Trophoblast cell (in vitro differentiated cells and primary cell): ENCODE data around the gene SLC27A1.

ENCODE experiments used
- DNase-seq, 2 donors: peaks; one replicate each; pipeline ENCODE4 v3.0.0-alpha.2; 2016
- H2AFZ ChIP-seq: 2 replicates; pipeline ENCODE4 v1.6.1; 2013; ENCODE audit warnings: low read length, moderate library complexity, mild to moderate bottlenecking; ENCODE audit not compliant: insufficient read depth, poor library complexity
- H2AK5ac ChIP-seq: 2 replicates; pipeline ENCODE4 v1.6.1; 2013; ENCODE audit warnings: mild to moderate bottlenecking, low read length
- H2BK120ac ChIP-seq: 2 replicates; pipeline ENCODE4 v1.6.1; 2013; ENCODE audit warnings: low read length, mild to moderate bottlenecking, moderate library complexity; ENCODE audit not compliant: insufficient read depth, poor library complexity
- H2BK12ac ChIP-seq: 2 replicates; pipeline ENCODE4 v1.6.1; 2013; ENCODE audit warnings: mild to moderate bottlenecking, low read length, moderate library complexity
- H2BK5ac ChIP-seq: 2 replicates; pipeline ENCODE4 v1.6.1; 2013; ENCODE audit warnings: low read length, low read depth, moderate library complexity, mild to moderate bottlenecking; ENCODE audit not compliant: poor library complexity
- H3K14ac ChIP-seq: 2 replicates; pipeline ENCODE4 v1.6.1; 2013; ENCODE audit warnings: mild to moderate bottlenecking, low read length
- H3K18ac ChIP-seq: 2 replicates; pipeline ENCODE4 v1.6.1; 2013; ENCODE audit warnings: mild to moderate bottlenecking, low read length
- H3K23ac ChIP-seq: 2 replicates; pipeline ENCODE4 v1.6.1; 2013; ENCODE audit warnings: low read length
- H3K27ac ChIP-seq: 2 replicates; pipeline ENCODE4 v1.5.1; 2013; ENCODE audit warnings: low read depth, mild to moderate bottlenecking, inconsistent platforms, low read length, moderate library complexity
- H3K27me3 ChIP-seq: 2 replicates; pipeline ENCODE4 v1.6.1; 2013; ENCODE audit warnings: inconsistent platforms, mild to moderate bottlenecking, low read length, moderate library complexity; ENCODE audit not compliant: insufficient read depth
- H3K36me3 ChIP-seq, 2 experiments: 1 replicate in 1 of 2; 2 replicates in 1 of 2; pipeline ENCODE4 v1.6.1; 2013; ENCODE audit warnings: low read length in 2 of 2, mild to moderate bottlenecking in 2 of 2, moderate library complexity in 1 of 2; ENCODE audit not compliant: insufficient read depth in 2 of 2, control insufficient read depth in 1 of 2
- H3K4ac ChIP-seq: 2 replicates; pipeline ENCODE4 v1.6.1; 2013; ENCODE audit warnings: low read depth, mild to moderate bottlenecking, low read length, moderate library complexity
- H3K4me1 ChIP-seq, 2 experiments: 1 replicate in 1 of 2; 2 replicates in 1 of 2; pipeline ENCODE4 v1.6.1; 2013; ENCODE audit warnings: low read length in 2 of 2, mild to moderate bottlenecking in 2 of 2, moderate library complexity in 1 of 2; ENCODE audit not compliant: insufficient read depth in 2 of 2, control insufficient read depth in 1 of 2
- H3K4me2 ChIP-seq: 2 replicates; pipeline ENCODE4 v1.6.1; 2013; ENCODE audit warnings: inconsistent platforms, mild to moderate bottlenecking, low read length, moderate library complexity
- H3K4me3 ChIP-seq: 2 replicates; pipeline ENCODE4 v1.5.1; 2013; ENCODE audit warnings: mild to moderate bottlenecking, low read depth, low read length, inconsistent platforms
- H3K79me1 ChIP-seq: one replicate; pipeline ENCODE4 v1.6.1; 2013; ENCODE audit warnings: low read length
- H3K79me2 ChIP-seq: 2 replicates; pipeline ENCODE4 v1.6.1; 2013; ENCODE audit warnings: low read length, mild to moderate bottlenecking; ENCODE audit not compliant: control insufficient read depth, insufficient read depth, poor library complexity
- H3K9ac ChIP-seq: 2 replicates; pipeline ENCODE4 v1.6.1; 2013; ENCODE audit warnings: mild to moderate bottlenecking, low read length
- H3K9me3 ChIP-seq: 2 replicates; pipeline ENCODE4 v1.6.1; 2013; ENCODE audit warnings: low read depth, mild to moderate bottlenecking, control low read depth, inconsistent platforms, low read length; ENCODE audit not compliant: insufficient read depth
- H4K12ac ChIP-seq: 2 replicates; pipeline ENCODE4 v1.6.1; 2013; ENCODE audit warnings: low read depth, mild to moderate bottlenecking, low read length, moderate library complexity
- H4K8ac ChIP-seq: 2 replicates; pipeline ENCODE4 v1.6.1; 2013; ENCODE audit warnings: low read depth, mild to moderate bottlenecking, low read length, moderate library complexity
- H4K91ac ChIP-seq: one replicate; pipeline ENCODE4 v1.6.1; 2013; ENCODE audit warnings: low read depth, mild to moderate bottlenecking, low read length, moderate library complexity
- WGBS: extraction: QIAGEN DNeasy Blood & Tissue Kit; methylation state at CpG from one replicate; pipeline ENCODE4 v1.1.7; 2013; ENCODE audit warnings: missing lambda C conversion rate; ENCODE audit not compliant: insufficient read length, insufficient coverage; ENCODE audit errors: extremely low coverage; 5-methylcytosine and 5-hydroxymethylcytosine counted together

SLC27A1 gene

DNA sequence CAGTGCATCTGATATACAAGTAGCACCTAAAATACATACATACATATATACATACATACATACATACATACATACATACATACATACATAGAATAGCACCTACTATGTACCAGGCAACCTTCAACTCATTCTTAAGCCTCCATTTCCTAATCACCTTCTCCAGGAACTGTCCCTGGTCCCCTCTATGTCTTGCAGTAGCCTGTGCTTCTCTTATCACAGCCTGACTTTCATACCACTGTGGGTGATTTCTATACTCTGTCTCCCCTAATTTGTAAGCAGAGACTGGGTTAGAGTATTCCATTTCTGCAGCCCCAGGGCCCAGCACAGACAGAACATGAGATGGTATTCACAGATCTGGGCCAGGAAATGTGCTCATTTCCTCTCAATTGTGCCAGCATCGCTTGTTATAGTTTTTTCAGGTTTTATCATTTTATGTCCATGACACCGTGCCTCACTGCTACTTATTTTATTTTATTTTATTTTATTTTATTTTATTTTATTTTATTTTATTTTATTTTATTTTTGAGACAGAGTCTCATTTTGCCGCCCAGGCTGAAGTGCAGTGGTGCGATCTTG lies 70.9 kb downstream of the SLC27A1 start:
- peaks cover 6% of the 10 kb centered on the region for H3K27me3 ChIP-seq
- no peak overlapping the region for H3K4ac ChIP-seq
- H3K27ac ChIP-seq: no peak overlapping the region
- H4K8ac ChIP-seq: no peak overlapping the region
- H3K36me3 ChIP-seq: no peaks in the 10 kb centered on the region
- DNase-seq: no peak
- no peak overlapping the region for H2AK5ac ChIP-seq
- H3K9ac ChIP-seq: no peak overlapping the region
- H3K14ac ChIP-seq: no peak overlapping the region
- H3K4me1 ChIP-seq: peaks cover 7 to 8% of the 10 kb centered on the region in 2 experiments
- WGBS: no CpG with 5 or more reads among the region's 4 CpGs
- no peak overlapping the region for H2BK5ac ChIP-seq
- no peak overlapping the region for H4K91ac ChIP-seq
- H3K4me3 ChIP-seq: no peak overlapping the region
- peaks cover 12% of the 10 kb centered on the region for H3K9me3 ChIP-seq
- H4K12ac ChIP-seq: no peak overlapping the region
- no peak overlapping the region for H2BK120ac ChIP-seq
- no peak overlapping the region for H2BK12ac ChIP-seq
- H3K79me2 ChIP-seq: no peaks in the 10 kb centered on the region
- H3K79me1 ChIP-seq: no peaks in the 10 kb centered on the region
- H3K4me2 ChIP-seq: no peak overlapping the region
- H2AFZ ChIP-seq: no peak overlapping the region
- no peak overlapping the region for H3K23ac ChIP-seq
- no peak overlapping the region for H3K18ac ChIP-seq

DNA sequence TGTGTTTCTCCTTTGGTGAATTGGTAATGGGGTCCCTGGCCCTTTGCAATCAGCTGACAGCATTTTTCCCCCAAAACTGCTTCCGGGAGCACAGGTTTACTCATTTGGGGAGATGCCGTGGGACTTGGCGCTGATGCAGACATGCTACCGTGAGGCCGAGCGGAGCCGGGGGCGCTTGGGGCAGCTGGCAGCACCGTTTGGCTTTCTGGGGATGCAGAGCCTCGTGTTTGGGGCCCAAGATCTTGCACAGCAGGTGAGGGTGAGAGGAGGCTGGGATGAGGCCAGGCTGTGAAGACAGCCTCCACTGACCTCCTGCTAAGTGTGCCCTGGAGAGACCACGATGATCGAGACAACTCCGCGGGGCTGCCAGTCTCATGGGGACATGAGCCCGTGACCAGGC lies 71.7 kb downstream of the SLC27A1 start:
- peaks cover 7 to 8% of the 10 kb centered on the region in 2 experiments for H3K4me1 ChIP-seq
- no peaks in the 10 kb centered on the region for H3K79me1 ChIP-seq
- no peak overlapping the region for H4K12ac ChIP-seq
- H3K4ac ChIP-seq: no peak overlapping the region
- H2BK120ac ChIP-seq: no peak overlapping the region
- H3K79me2 ChIP-seq: no peaks in the 10 kb centered on the region
- no peak overlapping the region for H3K9ac ChIP-seq
- no peak overlapping the region for H3K4me3 ChIP-seq
- peaks cover 12% of the 10 kb centered on the region for H3K9me3 ChIP-seq
- no peak overlapping the region for H4K8ac ChIP-seq
- H3K18ac ChIP-seq: no peak overlapping the region
- no peak for DNase-seq
- no peak overlapping the region for H3K23ac ChIP-seq
- H2AFZ ChIP-seq: no peak overlapping the region
- no peak overlapping the region for H4K91ac ChIP-seq
- WGBS: no CpG with 5 or more reads among the region's 15 CpGs
- H3K36me3 ChIP-seq: no peaks in the 10 kb centered on the region
- H3K4me2 ChIP-seq: no peak overlapping the region
- no peak overlapping the region for H3K27ac ChIP-seq
- H3K27me3 ChIP-seq: peaks cover 6% of the 10 kb centered on the region
- H2AK5ac ChIP-seq: no peak overlapping the region
- H2BK5ac ChIP-seq: no peak overlapping the region
- no peak overlapping the region for H2BK12ac ChIP-seq
- no peak overlapping the region for H3K14ac ChIP-seq

DNA sequence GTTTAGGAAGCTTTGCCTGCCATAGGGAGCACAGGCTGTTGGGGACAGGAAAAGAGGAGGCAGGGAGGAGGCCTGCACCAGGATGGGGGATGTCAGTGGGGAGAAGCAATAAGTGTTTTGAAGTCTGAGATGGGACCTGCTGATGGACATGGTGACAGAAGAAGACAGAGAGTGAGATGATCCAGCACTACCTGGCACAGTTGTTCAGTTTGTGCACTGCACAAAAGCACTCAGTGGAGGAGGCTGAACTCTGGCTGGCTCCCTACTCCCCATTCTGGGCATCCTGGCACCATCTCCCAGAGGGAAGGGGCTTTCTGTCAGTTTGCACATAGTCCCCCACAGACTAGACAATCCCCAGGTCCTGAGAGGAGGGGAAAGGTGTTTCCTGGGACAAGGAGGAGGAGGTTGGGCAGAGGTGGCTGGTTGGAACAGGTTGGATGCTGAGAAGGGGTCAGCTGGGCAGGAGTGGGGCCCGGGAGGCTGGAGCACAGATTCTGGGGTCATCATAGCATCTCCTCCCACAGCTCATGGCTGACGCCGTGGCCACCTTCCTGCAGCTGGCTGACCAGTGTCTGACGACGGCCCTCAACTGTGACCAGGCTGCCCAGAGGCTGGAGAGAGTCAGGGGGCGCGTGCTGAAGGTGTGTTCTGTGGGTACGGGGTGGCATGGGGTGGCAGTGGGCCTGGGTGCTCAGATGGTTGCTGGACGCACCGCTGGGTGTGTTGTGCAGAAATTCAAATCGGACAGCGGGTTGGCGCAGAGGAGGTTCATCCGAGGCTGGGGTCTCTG lies 72.7 kb downstream of the SLC27A1 start:
- no CpG with 5 or more reads among the region's 14 CpGs for WGBS
- Histone ChIP-seq H3K79me2 (no peaks in the 10 kb centered on the region), H4K12ac (no peak overlapping the region), H3K18ac (no peak overlapping the region), H2BK12ac (no peak overlapping the region), H3K4me3 (no peak overlapping the region), H3K27ac (no peak overlapping the region), H4K8ac (no peak overlapping the region), H3K27me3 (peaks cover 6% of the 10 kb centered on the region), H3K79me1 (no peaks in the 10 kb centered on the region), H2BK5ac (no peak overlapping the region), H3K14ac (no peak overlapping the region), H2BK120ac (no peak overlapping the region), H2AFZ (no peak overlapping the region), H3K9ac (no peak overlapping the region), H3K23ac (no peak overlapping the region), H2AK5ac (no peak overlapping the region), H3K4me1 (peaks cover 7 to 8% of the 10 kb centered on the region in 2 experiments), H3K4me2 (no peak overlapping the region), H3K4ac (no peak overlapping the region), H4K91ac (no peak overlapping the region), H3K36me3 (no peaks in the 10 kb centered on the region), H3K9me3 (peaks cover 10% of the 10 kb centered on the region)
- DNase-seq: no peak

DNA sequence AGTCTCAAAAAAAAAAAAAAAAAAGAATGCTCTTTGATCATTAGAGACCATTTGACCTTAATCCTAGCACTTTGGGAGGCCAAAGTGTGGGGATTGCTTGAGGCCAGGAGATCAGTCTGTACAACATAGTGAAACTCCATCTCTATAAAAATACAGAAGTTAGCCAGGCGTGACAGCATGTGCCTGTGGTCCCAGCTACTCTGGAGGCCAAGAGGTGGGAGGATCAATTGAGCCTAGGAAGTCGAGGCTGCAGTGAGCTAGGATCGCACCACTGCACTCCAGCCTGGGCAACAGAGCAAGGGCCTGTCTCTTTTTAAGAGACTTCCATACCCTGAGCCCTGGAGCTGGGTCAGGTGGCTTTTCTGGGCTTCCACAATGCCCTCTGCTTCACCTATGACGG lies 73.7 kb downstream of the SLC27A1 start:
- H2BK120ac ChIP-seq: no peak overlapping the region
- H3K79me1 ChIP-seq: no peaks in the 10 kb centered on the region
- WGBS: no CpG with 5 or more reads among the region's 4 CpGs
- no peak overlapping the region for H2AK5ac ChIP-seq
- no peak overlapping the region for H3K4me3 ChIP-seq
- H2AFZ ChIP-seq: no peak overlapping the region
- no peak overlapping the region for H3K27ac ChIP-seq
- H3K18ac ChIP-seq: no peak overlapping the region
- no peak for DNase-seq
- no peak overlapping the region for H2BK12ac ChIP-seq
- no peaks in the 10 kb centered on the region for H3K79me2 ChIP-seq
- no peak overlapping the region for H3K23ac ChIP-seq
- peaks cover 6% of the 10 kb centered on the region in 2 experiments for H3K4me1 ChIP-seq
- H3K4ac ChIP-seq: no peak overlapping the region
- no peaks in the 10 kb centered on the region for H3K36me3 ChIP-seq
- H3K4me2 ChIP-seq: no peak overlapping the region
- no peak overlapping the region for H4K91ac ChIP-seq
- no peak overlapping the region for H2BK5ac ChIP-seq
- peaks cover 10% of the 10 kb centered on the region for H3K9me3 ChIP-seq
- H3K9ac ChIP-seq: no peak overlapping the region
- H3K14ac ChIP-seq: no peak overlapping the region
- H3K27me3 ChIP-seq: peaks cover 2% of the 10 kb centered on the region
- no peak overlapping the region for H4K12ac ChIP-seq
- H4K8ac ChIP-seq: no peak overlapping the region
